Activated CD4-positive, alpha-beta memory T cell treated with anti-CD3 and anti-CD28 coated beads, Interleukin-2, amount 10 ng/mL, durations not matched to agents 7 days and 5 days (primary cell): ENCODE data around the gene KLRC1. TPM values are rescaled to one million over a fixed set of nuclear protein-coding genes. Genes with fewer than 3 reads are reported as not detected.
"Not testable (repeated sequence)": the region's sequence is repeated elsewhere in the genome, so short reads cannot be mapped to it uniquely, and the experiment has no call there.

Source experiments
- CTCF ChIA-PET: fragments of 350-600 bp; sonication (Branson Sonifier 250); formaldehyde crosslinking; loops from one replicate; lab custom pipeline; 2021; ENCODE audit warnings: antibody characterized with exemption, inconsistent platforms; lab: Charles Lee
- POLR2A ChIA-PET: fragments of 350-600 bp; sonication (Branson Sonifier 250); formaldehyde crosslinking; loops from one replicate; lab custom pipeline; 2021; ENCODE audit warnings: antibody characterized with exemption; lab: Charles Lee
- DNase-seq: peaks from one replicate; pipeline ENCODE4 v3.0.0-alpha.2; 2020
- H3K27ac Mint-ChIP-seq: one replicate; pipeline ENCODE4 v1.8.0; 2021; ENCODE audit warnings: mild to moderate bottlenecking, mixed read lengths
- H3K27me3 Mint-ChIP-seq: one replicate; pipeline ENCODE4 v1.8.0; 2021; ENCODE audit warnings: mixed read lengths
- H3K36me3 Mint-ChIP-seq: one replicate; pipeline ENCODE4 v1.8.0; 2021; ENCODE audit warnings: low read depth, mixed read lengths
- H3K4me1 Mint-ChIP-seq: one replicate; pipeline ENCODE4 v1.8.0; 2021; ENCODE audit warnings: mixed read lengths
- H3K4me3 Mint-ChIP-seq: one replicate; pipeline ENCODE4 v1.8.0; 2021; ENCODE audit warnings: mild to moderate bottlenecking, mixed read lengths
- H3K9me3 Mint-ChIP-seq: one replicate; pipeline ENCODE4 v1.8.0; 2021; ENCODE audit warnings: mixed read lengths
- total RNA-seq, 2 experiments: library from RNA; stranded (reverse); gene quantifications; one replicate each; pipeline ENCODE4 v1.2.3, GENCODE V29; 2021

The KLRC1 gene
- total RNA-seq, 2 experiments from 2014 or later = not detected

- no peaks in the 10 kb centered on the region for H3K27me3 Mint-ChIP-seq
- CTCF ChIA-PET = no interaction called here
- no peak overlapping the region for H3K4me3 Mint-ChIP-seq
- H3K4me1 Mint-ChIP-seq = no peaks in the 10 kb centered on the region
- no peak for DNase-seq
- no peak overlapping the region for H3K27ac Mint-ChIP-seq
- H3K36me3 Mint-ChIP-seq = no peaks in the 10 kb centered on the region
- H3K9me3 Mint-ChIP-seq = no peaks in the 10 kb centered on the region
- POLR2A ChIA-PET = no interaction called here
Observed at GRCh38 chr12:10448236-10448635, 4.9 kb downstream of the KLRC1 start.

- H3K4me1 Mint-ChIP-seq, POLR2A ChIA-PET, DNase-seq, H3K36me3 Mint-ChIP-seq, CTCF ChIA-PET, H3K27me3 Mint-ChIP-seq, H3K4me3 Mint-ChIP-seq, H3K9me3 Mint-ChIP-seq, H3K27ac Mint-ChIP-seq: not testable (repeated sequence)
Observed at GRCh38 chr12:10446052-10446451, 7.1 kb downstream of the KLRC1 start.

DNA sequence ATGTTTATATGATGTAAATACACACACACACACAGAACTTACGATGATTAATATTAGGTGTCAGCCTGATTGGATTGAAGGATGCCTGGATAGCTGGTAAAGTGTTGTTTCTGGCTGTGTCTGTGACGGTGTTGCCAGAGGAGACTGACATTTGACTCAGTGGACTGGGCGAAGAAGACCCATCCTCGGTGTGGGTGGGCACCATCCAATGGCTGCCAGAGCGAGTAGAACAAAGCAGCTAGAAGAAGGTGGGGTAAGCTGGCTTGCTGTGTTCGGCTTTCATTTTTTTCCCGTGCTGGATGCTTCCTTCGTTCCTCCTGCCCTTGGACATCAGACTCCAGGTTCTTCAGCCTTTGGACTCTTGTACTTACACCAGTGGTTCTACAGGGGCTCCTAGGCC, 12.0 kb downstream of the KLRC1 start:
- CTCF ChIA-PET, POLR2A ChIA-PET, H3K27ac Mint-ChIP-seq, DNase-seq, H3K4me1 Mint-ChIP-seq, H3K4me3 Mint-ChIP-seq, H3K9me3 Mint-ChIP-seq, H3K27me3 Mint-ChIP-seq, H3K36me3 Mint-ChIP-seq: not testable (repeated sequence)

DNA sequence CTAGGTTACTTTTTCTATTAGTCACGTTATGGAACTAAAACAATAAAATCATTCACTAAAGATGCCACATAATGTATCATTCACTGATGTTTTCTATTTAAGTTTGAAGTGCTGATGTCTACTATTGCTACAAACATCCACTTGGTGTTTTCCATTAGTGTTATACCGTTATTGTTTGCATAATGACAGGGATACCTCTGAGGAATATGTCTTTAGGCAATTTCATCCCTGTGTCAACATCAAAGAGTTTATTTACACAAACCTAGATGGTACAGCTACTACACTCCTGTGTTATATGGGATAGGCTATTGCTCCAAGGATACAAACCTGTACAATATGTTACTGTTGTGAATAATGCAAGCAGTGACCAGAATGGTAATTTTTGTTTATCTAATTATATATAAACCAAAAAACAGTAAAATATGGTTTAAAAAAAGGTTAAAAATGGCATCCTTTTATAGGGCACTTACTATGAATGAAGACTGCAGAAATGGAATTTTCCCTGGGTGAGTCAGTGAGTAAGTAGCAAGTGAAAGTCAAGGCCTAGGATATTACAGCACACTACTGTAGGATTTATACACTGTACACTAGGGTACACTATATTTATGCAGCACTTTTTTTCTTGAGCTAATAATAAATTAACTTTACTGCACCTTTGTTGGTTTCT, 13.4 kb downstream of the KLRC1 start:
- H3K4me1 Mint-ChIP-seq, CTCF ChIA-PET, H3K27me3 Mint-ChIP-seq, DNase-seq, H3K36me3 Mint-ChIP-seq, H3K4me3 Mint-ChIP-seq, POLR2A ChIA-PET, H3K27ac Mint-ChIP-seq, H3K9me3 Mint-ChIP-seq: not testable (repeated sequence)

DNA sequence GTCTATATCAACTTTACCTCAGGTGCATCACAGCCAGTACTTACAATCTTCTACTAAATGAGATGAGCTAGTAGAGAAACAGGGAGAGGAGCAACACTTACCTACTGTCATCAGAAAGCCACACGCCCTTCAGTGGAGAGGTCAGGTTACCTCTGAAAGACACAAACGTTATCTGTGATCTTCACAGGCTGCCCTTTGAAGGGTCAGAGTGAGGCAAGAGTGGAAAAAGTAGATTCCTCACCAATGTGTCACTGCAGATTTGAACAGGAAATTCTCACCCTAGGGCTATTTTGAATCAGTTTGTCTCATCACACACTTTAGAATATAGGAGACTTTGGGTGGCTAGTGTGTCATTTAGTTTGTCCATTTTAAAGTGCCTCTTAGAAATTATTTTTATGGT, 15.6 kb downstream of the KLRC1 start:
- CTCF ChIA-PET, H3K36me3 Mint-ChIP-seq, H3K27ac Mint-ChIP-seq, DNase-seq, H3K4me1 Mint-ChIP-seq, H3K27me3 Mint-ChIP-seq, POLR2A ChIA-PET, H3K4me3 Mint-ChIP-seq, H3K9me3 Mint-ChIP-seq: not testable (repeated sequence)

DNA sequence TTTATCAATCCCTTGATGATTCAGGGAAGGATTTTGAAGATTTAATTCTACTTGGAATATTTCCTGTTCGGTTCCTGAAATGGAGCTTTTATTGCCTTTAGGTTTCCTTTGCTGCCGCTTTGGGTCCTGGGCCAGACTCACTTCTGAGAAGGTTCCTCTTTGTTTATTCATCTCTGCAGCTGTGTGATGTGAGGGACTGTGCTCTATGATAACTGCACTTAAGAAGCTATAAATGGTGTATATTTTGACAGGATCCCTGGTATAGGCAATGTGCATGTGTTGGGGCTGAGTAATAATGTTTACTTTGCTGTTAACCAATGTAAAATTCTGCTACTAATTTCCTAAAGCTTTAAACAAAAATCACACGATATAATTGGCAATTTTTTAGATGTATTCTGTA, 17.4 kb downstream of the KLRC1 start, which contains the start of gene KLRC2:
KLRC2 (minus strand) TSS at position 195 of the 400 bp plus-strand sequence; CDS start at position 171, 24 bp downstream.
- H3K27me3 Mint-ChIP-seq, H3K27ac Mint-ChIP-seq, H3K36me3 Mint-ChIP-seq, H3K4me3 Mint-ChIP-seq, POLR2A ChIA-PET, DNase-seq, H3K9me3 Mint-ChIP-seq, CTCF ChIA-PET, H3K4me1 Mint-ChIP-seq: not testable (repeated sequence)

GRCh38 chr12:10430623-10431022, 22.6 kb downstream of the KLRC1 start:
- H3K27me3 Mint-ChIP-seq, H3K9me3 Mint-ChIP-seq, H3K36me3 Mint-ChIP-seq, H3K27ac Mint-ChIP-seq, H3K4me3 Mint-ChIP-seq, POLR2A ChIA-PET, CTCF ChIA-PET, H3K4me1 Mint-ChIP-seq, DNase-seq: not testable (repeated sequence)

DNA sequence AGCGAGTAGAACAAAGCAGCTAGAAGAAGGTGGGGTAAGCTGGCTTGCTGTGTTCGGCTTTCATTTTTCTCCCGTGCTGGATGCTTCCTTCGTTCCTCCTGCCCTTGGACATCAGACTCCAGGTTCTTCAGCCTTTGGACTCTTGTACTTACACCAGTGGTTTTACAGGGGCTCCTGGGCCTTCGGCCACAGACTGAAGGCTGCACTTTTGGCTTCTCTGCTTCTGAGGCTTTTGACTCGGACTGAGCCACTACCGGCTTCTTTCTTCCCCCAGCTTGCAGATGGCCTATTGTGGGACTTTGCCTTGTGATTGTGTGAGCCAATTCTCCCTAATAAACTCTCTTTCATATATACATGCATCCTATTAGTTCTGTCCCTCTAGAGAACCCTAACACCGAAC, 27.2 kb downstream of the KLRC1 start:
- H3K9me3 Mint-ChIP-seq, H3K27ac Mint-ChIP-seq, DNase-seq, H3K4me1 Mint-ChIP-seq, H3K36me3 Mint-ChIP-seq, POLR2A ChIA-PET, H3K27me3 Mint-ChIP-seq, H3K4me3 Mint-ChIP-seq: not testable (repeated sequence)
- CTCF ChIA-PET = interaction anchor here (0.6 kb wide), 1 partner anchor 359 kb away, joined by 3 read pairs; no protein-coding TSS in a partner anchor

DNA sequence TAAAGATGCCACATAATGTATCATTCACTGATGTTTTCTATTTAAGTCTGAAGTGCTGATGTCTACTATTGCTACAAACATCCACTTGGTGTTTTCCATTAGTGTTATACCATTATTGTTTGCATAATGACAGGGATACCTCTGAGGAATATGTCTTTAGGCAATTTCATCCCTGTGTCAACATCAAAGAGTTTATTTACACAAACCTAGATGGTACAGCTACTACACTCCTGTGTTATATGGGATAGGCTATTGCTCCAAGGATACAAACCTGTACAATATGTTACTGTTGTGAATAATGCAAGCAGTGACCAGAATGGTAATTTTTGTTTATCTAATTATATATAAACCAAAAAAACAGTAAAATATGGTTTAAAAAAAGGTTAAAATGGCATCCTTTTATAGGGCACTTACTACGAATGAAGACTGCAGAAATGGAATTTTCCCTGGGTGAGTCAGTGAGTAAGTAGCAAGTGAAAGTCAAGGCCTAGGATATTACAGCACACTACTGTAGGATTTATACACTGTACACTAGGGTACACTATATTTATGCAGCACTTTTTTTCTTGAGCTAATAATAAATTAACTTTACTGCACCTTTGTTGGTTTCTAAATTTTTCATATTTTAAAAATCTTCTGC, 28.8 kb downstream of the KLRC1 start:
- H3K36me3 Mint-ChIP-seq, H3K27ac Mint-ChIP-seq, H3K4me3 Mint-ChIP-seq, POLR2A ChIA-PET, CTCF ChIA-PET, H3K4me1 Mint-ChIP-seq, H3K27me3 Mint-ChIP-seq, DNase-seq, H3K9me3 Mint-ChIP-seq: not testable (repeated sequence)

DNA sequence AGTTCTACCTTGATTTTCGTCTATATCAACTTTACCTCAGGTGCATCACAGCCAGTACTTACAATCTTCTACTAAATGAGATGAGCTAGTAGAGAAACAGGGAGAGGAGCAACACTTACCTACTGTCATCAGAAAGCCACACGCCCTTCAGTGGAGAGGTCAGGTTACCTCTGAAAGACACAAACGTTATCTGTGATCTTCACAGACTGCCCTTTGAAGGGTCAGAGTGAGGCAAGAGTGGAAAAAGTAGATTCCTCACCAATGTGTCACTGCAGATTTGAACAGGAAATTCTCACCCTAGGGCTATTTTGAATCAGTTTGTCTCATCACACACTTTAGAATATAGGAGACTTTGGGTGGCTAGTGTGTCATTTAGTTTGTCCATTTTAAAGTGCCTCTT, 31.0 kb downstream of the KLRC1 start:
- H3K36me3 Mint-ChIP-seq, POLR2A ChIA-PET, DNase-seq, H3K27ac Mint-ChIP-seq, H3K4me3 Mint-ChIP-seq, H3K27me3 Mint-ChIP-seq, CTCF ChIA-PET, H3K9me3 Mint-ChIP-seq, H3K4me1 Mint-ChIP-seq: not testable (repeated sequence)

GRCh38 chr12:10420334-10420733, 32.8 kb downstream of the KLRC1 start, which contains the start of gene KLRC3:
Gene KLRC3, minus strand, starts transcription at chr12:10420595. Its CDS starts 45 bp downstream, at chr12:10420550.
- H3K36me3 Mint-ChIP-seq, H3K27me3 Mint-ChIP-seq, H3K4me3 Mint-ChIP-seq, POLR2A ChIA-PET, H3K9me3 Mint-ChIP-seq, H3K27ac Mint-ChIP-seq, H3K4me1 Mint-ChIP-seq, CTCF ChIA-PET, DNase-seq: not testable (repeated sequence)

DNA sequence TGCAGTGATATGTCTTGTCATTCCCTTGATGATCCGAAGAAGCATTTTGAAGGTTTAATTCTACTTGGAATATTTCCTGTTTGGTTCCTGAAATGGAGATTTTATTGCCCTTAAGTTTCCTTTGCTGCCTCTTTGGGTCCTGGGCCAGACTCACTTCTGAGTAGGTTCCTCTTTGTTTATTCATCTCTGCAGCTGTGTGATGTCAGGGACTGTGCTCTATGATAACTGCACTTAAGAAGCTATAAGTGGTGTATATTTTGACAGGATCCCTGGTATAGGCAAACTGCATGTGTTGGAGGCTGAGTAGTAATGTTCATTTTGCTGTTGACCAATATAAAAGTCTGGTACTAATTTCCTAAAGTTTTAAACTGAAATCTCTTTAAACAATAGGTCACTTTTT, 43.8 kb downstream of the KLRC1 start, which contains the start of gene KLRC4:
KLRC4 (minus strand) TSS at position 366 of the 400 bp plus-strand sequence; CDS start at position 184, 182 bp downstream.
- no peaks in the 10 kb centered on the region for H3K36me3 Mint-ChIP-seq
- no peak within 1 kb of the TSS for H3K27ac Mint-ChIP-seq
- ChIA-PET POLR2A (no interaction called here), CTCF (no interaction called here)
- H3K4me3 Mint-ChIP-seq = no peak within 1 kb of the TSS
- H3K4me1 Mint-ChIP-seq = no peaks in the 10 kb centered on the region
- H3K27me3 Mint-ChIP-seq = peaks cover 14% of the 10 kb centered on the region
- DNase-seq = no peak
- H3K9me3 Mint-ChIP-seq = no peaks in the 10 kb centered on the region

GRCh38 chr12:10408842-10409241, 44.3 kb downstream of the KLRC1 start:
- H3K36me3 Mint-ChIP-seq = no peaks in the 10 kb centered on the region
- H3K4me1 Mint-ChIP-seq = no peaks in the 10 kb centered on the region
- ChIA-PET CTCF (no interaction called here), POLR2A (no interaction called here)
- H3K27me3 Mint-ChIP-seq = peaks cover 14% of the 10 kb centered on the region
- no peak for DNase-seq
- H3K9me3 Mint-ChIP-seq = no peaks in the 10 kb centered on the region
- H3K4me3 Mint-ChIP-seq = no peak overlapping the region
- no peak overlapping the region for H3K27ac Mint-ChIP-seq

DNA sequence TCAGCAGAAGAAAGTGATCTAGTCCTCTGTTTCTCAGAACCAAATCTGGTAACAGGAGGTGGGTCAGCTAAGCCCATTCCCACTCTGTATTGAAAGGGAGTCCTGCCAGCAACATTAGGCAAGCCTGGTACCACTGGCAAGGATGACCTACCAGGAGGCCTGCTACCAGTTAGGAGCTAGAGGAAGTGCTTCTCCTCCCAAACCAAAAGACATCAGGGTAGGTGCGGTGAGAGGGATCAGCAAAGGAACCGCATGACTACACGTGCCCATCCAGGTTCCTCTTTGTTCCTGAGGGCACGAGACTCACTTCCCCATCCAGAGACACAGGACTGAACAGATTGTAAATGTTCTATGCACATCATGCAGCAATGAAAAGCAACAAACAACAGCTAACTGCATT, 46.5 kb downstream of the KLRC1 start:
- Mint-ChIP-seq H3K36me3 (no peaks in the 10 kb centered on the region), H3K4me1 (no peaks in the 10 kb centered on the region), H3K4me3 (no peak overlapping the region), H3K9me3 (no peaks in the 10 kb centered on the region), H3K27me3 (peaks cover 19% of the 10 kb centered on the region), H3K27ac (no peak overlapping the region)
- POLR2A ChIA-PET = no interaction called here
- no peak for DNase-seq
- CTCF ChIA-PET = no interaction called here
